Measurements from ENCODE around the gene CBR3.
A peak's percentile ranks its signal among the peaks of the same experiment; 100 is the strongest.
"Not testable (repeated sequence)": the region's sequence is repeated elsewhere in the genome, so short reads cannot be mapped to it uniquely, and the experiment has no call there.

CBR3 gene

DNA sequence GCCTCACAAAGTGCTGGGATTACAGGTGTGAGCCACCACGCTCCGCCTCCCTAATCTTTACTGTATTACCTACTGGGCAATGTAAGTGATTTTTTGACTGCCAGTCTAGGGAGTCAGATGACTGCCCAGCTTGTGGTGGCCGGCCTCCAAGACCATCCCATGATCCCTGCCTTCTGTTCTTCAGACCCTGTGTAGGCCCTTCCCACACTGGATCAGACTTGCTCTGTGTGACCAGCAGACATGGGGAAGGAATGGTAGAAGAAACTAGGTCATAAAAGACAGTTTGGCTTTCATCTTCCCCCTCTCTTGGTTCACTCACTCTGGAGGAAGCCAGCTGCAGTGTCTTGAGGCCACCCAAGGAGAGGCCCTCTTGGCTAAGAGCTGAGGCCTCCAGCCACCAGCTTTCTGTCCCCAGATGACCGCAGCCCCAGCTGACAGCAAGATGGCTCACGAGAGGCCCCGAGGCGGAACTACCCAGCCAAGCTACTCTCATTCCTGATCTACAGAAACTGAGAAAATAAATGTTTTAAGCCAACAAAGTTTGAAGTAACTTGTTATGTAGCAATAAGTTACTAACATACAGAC is 14.5 kb upstream of the CBR3 start:
- no peak for DNase-seq

DNA sequence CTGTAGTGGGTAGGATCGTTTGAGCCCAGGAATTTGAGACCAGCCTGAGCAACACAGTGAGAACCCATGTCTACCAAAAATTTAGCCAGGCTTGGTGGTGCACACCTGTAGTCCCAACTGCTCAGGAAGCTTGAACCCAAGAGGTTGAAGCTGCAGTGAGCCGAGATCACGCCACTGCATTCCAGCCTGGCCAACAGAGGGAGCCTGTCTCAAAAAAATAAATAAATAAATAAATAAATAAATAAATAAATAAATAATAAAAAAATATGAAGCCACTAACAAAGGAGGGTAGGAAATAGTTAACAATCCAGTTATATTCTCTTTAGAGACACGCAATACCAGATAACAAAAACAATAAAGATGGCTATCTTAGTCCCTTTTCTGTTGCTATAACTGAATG is 11.9 kb upstream of the CBR3 start:
- DNase-seq: no peak

DNA sequence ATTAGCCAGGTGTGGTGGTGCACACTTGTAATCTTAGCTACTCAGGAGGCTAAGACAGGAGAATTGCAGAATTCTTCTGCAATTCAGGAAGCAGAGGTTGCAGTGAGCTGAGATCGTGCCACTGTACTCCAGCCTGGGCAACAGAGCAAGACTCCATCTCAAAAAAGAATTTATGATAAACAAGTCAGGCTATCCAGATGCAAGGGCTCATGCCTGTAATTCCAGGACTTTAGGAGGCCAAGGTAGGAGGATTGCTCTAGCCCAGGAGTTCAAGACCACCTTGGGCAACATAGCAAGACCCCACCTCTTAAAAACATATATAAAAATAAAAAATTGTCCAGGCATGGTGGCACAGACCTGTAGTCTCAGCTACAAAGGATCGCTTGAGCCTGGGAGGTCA is 10.5 kb upstream of the CBR3 start:
- no peak for DNase-seq

DNA sequence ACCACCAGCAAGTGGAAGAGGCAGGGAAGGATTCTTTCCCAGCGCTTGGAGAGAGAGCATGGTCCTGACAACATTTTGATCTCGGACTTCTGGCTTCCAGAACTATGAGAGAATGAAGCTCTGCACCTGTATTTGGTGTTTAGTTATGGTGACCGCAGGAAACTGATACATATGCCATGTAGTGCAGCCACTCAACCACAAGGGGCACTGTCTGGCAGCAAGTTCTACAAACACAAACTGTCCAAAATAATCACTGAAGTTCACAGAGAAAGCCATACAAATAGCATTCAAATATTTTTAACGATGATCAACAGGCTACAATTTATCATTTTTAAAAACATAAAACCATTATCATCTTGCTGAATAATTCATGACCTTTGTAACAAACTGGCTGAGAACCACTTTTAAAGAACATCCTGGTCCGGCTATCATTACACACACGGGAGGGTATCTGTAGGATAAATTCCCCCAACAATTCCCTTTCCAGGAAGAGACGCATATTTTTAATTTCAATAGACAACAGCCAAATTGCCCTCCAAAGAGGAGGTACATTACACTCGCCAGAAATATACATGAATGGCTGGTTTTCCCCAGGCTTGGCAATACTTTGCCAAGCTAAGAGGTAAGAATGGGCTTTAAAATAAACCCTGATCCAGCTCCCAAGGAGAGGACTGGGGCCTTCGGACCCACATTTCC is 9.2 kb upstream of the CBR3 start:
- no peak for DNase-seq

DNA sequence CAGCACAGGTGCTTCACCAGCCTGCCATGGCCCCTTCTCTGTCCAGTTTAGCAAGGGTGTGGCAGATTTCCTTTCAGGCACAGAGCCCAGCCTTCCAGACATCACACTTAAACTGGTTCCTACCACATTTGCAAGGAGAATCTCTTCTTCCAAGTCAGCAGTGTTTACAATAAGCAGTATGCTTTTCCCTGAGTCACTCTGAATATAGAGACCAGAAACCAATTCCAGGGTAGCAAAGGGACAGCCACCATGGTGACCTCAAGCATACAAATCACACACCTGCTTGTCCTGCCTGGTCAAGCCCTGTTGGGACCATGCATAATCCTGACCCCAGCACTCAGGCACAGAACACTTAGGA is 8.7 kb upstream of the CBR3 start:
- DNase-seq: no peak

DNA sequence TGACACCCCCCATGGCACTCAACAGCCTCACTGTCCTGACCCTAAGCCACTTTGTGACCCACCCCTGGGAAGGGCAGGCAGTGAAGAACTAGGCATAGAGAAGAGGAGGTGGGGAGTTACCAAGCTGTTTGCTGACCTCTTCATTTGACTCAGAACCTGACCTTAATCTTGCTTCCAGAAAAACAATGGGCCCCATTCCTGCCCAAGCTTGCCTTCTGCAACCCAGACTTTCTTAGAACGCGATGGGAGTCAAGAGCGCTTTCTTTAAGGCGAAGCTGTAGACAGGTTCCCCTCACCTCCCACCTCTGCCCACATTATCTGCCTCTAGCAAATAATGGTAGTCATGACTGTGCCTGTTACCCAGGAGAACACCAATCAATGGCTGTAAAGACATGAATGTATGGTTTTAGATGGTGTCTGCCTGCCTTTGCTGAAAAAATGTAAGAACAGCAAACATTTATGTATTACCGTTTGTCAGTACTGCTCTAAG is 8.2 kb upstream of the CBR3 start:
- DNase-seq: no peak

DNA sequence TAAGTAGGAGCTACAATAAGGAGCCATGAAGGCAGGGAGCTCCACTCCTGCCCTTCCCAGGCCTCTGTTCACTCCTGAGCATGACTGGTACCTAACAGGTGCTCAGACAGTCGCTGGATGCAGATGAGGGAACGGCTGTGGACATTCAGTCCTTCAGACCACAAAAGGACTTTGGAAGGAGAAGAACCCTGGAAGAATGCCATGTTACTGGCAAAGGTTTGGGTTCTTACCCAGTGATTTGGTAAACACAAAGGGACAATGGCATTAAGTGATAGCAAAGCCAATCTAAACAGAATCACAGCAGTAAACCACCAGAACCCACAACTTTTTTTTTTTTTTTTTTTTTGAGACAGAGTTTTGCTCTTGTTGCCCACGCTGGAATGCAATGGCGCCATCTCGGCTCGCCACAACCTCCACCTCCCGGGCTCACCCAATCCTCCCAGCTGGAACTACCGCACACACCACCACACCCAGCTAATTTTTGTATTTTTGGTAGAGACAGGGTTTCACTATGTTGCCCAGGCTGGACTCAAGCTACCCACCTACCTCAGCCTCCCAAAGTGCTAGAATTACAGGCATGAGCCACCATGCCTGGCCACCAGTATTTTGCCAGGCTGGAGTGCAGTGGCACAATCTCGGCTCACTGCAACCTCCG is 7.5 kb upstream of the CBR3 start:
- no peak for DNase-seq

DNA sequence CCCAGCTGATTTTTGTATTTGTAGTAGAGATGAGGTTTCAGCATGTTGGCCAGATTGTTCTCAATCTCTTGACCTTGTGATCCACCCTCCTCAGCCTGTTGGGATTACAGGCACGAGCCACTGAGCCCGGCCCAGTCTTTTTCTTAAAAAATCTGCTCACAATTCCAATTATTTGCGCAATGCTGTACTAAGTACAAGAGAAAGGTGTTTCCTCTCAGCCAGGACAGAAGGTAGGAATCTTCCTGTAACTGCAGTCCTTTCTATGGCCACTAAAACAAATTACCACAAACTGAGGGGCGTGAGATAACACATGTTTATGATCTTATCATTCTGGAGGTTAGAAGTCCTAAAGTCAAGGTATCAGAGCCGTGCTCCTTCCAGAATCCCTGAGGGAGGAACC is 6.9 kb upstream of the CBR3 start:
- no peak for DNase-seq

DNA sequence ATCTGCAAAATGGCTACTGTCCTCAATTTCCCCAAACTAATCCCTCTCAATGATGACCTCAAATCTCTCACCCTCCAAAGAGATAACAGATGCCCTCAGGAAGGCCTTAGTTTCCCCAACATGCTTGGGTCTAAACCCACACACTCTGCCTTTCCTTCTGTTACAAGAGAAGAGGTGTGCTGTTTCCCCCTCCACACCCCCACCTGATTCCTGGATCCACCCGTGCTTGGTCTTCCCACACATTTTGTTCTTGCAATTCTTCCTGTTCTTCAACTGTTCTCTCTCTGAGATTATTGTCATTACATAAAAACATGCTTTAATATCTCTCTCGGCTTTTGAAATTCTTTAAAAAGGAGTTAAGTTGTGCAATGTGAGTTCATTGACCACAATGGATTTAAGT is 5.7 kb upstream of the CBR3 start:
- no peak for DNase-seq

DNA sequence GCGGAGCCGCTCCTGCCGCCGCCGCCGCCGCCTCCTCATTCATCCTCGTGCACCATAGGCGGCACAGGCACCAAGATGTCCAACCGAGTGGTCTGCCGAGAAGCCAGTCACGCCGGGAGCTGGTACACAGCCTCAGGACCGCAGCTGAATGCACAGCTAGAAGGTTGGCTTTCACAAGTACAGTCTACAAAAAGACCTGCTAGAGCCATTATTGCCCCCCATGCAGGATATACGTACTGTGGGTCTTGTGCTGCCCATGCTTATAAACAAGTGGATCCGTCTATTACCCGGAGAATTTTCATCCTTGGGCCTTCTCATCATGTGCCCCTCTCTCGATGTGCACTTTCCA is 4.5 kb upstream of the CBR3 start:
- DNase-seq: not testable (repeated sequence)

DNA sequence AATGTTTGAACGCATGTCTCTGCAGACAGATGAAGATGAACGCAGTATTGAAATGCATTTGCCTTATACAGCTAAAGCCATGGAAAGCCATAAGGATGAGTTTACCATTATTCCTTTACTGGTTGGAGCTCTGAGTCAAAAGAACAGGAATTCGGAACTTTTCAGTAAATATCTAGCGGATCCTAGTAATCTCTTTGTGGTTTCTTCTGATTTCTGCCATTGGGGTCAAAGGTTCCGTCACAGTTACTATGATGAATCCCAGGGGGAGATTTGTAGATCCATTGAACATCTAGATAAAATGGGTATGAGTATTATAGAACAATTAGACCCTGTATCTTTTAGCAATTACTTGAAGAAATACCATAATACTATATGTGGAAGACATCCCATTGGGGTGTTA is 4.0 kb upstream of the CBR3 start:
- DNase-seq: not testable (repeated sequence)

DNA sequence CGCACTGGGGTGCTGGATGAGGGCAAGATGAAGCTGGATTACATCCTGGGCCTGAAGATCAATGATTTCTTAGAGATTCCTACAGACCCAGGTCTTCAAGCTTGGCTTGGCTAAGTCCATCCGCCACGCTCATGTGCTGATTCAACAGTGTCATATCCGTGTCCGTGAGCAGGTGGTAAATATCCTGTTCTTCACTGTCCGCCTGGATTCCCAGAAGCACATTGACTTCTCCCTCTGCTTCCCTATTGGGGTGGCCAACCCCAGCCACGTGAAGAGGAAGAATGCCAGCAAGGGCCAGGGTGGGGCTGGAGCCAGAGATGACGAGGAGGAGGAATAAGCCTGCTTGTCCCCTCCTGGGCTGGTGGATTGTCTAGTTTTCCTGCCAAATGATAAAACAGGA is 2.2 kb upstream of the CBR3 start:
- no peak for DNase-seq

DNA sequence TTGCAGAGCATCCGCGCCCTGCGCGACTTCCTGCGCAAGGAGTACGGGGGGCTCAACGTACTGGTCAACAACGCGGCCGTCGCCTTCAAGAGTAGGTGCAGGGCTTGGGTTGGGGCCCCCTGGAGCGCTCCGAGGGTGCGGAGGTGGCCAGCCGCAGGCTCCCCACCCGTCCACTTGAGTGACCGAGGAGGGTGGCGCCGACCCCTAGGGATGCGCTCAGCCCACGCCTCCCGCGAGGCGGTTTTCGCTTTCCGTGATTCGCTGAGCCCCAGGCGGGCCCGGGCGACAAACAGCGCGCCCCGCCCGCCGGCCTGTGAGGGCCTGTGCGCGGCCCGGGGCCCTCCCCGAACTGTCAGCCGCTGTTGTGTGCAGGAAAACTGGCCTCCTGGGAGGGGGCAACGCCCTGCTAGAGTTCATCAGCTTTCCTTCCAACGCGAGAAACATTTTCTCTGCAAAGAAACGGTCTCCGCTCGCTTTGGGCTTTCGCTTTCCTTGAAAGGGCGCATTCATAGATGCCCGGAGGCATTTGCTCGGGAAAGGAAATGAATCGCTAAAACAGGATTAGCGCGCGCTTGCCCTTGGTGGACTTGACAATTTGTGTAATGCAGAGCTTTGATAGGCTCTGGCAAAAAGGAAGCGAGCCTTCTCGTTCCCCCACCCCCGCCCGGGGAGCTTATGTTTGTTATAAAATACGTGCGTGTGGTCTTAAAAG is 668 bp downstream of the CBR3 start:
- DNase-seq: no peak

DNA sequence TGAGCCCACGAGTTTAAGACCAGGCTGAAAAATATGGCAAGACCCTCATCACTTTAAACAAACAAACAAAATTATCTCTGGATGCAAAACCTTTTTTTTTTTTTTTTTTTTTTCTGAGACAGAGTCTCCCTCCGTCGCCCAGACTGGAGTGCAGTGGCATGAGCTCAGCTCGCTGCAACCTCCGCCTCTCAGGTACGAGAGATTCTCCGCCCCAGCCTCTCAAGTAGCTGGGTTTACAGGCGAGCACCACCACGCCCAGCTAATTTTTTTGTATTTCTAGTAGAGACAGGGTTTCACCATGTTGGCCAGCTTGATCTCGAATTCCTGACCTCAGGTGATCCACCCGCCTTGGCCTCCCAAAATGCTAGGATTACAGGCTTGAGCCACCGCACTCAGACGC is 4.9 kb downstream of the CBR3 start:
- DNase-seq: not testable (repeated sequence)

DNA sequence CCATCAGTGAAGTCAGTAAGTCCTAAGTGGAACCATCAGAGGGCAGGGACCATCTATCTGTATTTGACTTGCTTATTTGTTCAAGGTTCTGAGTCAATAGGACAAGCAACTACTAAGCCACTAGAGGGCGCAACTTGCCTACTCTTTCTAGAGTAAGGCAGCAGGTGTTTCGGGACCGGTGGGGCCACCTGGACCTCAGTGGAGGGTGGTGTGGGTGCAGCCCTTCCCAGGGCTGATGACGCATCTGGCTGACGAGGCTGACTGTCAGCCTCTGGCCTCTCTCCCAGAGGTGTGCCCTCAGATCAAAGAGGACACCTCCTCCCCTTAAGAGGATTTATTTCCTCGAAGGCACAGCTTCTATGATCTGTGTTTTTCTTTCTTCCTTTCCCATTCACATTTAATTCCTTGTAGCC is 6.6 kb downstream of the CBR3 start:
- DNase-seq: peak; percentile 85

DNA sequence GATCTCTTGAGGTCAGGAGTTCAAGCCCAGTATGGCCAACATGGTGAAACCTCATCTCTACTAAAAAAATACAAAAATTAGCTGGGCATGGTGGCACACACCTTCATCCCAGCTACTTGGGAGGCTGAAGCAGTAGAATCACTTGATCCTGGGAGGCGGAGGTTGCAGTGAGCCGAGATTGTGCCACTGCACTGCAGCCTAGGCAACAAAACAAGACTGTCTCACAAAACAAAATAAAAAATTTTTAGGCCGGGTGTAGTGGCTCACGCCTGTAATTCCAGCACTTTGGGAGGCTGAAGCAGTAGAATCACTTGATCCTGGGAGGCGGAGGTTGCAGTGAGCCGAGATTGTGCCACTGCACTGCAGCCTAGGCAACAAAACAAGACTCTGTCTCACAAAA is 9.4 kb downstream of the CBR3 start:
- DNase-seq: not testable (repeated sequence)

DNA sequence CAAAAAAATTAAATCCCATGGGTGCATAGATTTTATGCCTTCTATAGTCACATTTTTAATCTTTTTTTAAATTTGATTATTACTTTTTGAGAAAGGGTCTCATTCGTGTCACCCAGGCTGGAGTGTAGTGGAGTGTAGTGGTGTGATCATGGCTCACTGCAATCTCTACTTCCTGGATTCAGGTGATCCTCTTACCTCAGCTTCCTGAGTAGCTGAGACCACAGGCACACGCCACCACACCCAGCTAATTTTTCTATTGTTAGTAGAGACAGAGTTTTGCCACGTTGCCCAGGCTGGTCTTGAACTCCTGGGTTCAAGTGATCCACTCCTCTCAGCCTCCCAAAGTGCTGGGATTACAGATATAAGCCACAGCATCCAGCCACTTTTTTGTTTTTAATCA is 10.4 kb downstream of the CBR3 start:
- DNase-seq: no peak

DNA sequence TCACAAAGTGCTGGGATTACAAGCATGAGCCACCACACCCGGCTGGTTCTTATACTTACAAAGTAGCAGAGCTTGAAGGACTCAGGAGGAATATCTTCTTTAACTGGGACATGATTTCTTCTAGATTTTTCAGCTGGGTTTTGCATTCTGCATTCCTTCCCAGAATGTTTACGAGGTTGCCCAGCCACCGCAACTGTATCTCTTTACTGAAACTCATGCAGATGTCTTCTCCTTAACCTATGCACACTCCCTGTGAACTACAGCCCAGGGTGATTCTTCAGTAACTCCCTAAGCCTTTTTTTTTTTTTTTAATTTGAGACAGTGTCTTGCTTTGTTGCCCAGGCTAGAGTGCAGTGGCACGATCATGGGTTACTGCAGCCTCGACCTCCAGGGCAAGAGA is 13.0 kb downstream of the CBR3 start:
- DNase-seq: no peak

DNA sequence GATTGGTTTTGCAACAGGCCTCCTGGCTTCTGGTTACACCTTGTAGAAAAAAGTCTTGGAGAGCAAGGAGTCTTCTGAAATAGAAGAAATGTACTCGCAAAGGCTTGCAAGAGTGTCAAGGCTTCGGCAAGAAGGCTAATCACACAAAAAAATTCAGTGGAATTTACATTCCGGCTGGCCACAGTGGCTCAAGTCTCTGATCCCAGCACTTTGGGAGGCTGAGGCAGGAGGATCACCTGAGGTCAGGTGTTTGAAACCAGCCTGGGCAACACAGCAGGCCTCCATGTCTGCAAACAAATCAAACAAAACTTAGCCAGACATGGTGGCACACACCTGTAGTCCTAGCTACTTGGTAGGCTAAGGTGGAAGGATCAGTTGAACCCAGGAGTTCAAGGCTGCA is 14.0 kb downstream of the CBR3 start:
- no peak for DNase-seq

DNA sequence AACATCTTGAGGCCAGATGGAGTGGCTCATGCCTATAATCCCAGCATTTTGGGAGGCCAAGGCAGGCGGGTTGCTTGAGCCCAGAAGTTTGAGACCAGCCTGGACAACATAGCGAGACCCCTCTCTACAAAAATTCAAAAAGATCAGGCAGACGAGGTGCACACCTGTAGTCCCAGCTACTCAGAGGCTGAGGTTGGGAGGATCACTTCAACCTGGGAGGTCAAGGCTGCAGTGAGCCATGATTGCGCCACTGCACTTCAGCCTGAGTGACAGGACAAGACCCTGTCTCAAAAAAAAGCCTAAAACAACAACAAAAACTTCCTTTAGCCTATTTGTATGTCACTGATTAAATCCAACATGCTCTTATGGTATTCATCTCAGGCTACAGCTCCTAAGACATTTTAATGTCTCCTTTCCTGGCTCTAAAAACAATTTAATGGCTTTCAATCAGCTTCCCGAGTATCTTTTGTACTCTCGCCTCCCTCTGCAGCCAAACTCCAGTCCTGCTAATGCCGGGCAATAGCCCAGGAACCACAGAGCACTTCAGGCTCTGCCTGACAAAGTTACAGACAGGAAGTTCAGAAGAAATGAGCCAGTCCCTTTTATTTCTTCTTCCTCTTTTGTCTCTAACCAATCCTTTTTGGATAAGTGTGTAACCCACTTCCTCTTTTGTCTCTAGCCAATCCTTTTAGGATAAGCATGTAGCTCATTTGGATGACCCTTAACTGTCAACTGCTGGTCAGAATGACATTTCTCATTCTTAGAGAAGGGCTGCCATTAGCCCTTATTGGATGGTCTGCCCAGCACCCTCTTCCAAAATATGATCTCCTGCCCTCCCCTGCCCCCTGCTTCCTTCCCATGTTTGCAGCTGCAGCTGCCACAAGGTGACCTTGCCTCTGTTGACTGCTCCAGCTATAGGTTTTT is 15.2 kb downstream of the CBR3 start:
- DNase-seq: no peak

DNA sequence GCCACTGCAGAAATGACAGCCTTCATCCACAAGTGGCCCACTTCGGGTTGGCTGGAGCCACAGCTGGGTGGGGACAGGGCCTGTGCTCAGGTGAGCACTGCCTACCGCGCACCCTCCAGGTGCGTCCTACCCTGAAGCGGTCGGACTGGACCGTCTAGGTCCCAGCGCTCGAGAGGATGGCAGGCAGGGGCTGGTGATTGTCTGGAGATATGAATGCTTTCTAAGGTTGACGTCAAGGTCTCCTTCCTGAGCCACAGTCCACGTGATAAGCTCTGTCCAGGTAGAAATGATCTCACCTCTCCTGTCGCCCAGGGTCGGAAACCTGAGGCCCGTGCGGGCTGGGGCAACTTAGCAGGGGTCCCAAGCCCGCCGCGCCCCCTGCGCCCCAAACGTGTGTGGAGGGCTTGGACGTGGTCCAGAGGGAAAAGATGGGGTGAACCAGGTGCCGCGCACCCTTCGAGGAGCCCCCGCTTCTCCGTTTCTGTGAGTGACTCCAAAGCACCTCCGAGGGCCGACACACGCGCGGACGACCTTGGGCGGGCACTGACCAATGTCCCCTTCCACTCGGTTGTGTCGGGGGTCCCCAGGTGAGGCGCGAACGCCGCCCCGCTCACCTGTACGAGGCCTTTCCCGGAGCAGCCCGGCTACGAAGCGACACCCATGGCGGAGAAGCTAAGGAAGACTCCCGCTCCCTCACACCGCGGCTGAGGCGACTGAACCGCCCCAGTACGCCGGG is 20.9 kb downstream of the CBR3 start:
- DNase-seq: no peak

DNA sequence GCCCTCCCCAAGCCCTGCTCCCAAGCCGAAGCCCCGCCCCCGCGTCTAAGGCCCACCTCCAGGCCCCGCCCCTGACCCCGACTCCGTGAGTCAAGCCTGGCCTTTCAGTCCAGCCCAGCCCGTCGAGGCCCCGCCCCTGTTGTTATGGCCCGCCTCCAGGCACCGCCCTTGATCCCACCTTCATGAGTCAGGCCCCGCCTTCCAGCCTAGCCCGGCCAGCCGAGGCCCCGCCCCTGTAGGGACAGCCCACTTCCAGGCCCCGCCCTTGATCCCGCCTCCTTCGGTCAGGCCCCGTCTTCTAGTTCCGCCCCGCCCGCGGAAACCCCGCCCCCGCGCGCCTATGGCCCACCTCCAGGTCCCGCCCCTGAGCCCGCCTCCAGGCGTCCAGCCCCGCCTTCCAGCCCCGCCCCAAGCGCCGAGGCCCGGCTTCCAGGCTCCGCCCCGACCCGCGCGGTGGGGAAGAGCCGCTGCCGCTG is 21.5 kb downstream of the CBR3 start:
- peak; percentile 94 for DNase-seq
